NCI-H226 (cell line): ENCODE data around the gene JAGN1.
A peak's percentile ranks its signal among the peaks of the same experiment; 100 is the strongest.
"Not testable (repeated sequence)": the region's sequence is repeated elsewhere in the genome, so short reads cannot be mapped to it uniquely, and the experiment has no call there.

Source experiments
- DNase-seq: peaks from one replicate; pipeline ENCODE4 v3.0.0-alpha.2; 2015

The JAGN1 gene

DNA sequence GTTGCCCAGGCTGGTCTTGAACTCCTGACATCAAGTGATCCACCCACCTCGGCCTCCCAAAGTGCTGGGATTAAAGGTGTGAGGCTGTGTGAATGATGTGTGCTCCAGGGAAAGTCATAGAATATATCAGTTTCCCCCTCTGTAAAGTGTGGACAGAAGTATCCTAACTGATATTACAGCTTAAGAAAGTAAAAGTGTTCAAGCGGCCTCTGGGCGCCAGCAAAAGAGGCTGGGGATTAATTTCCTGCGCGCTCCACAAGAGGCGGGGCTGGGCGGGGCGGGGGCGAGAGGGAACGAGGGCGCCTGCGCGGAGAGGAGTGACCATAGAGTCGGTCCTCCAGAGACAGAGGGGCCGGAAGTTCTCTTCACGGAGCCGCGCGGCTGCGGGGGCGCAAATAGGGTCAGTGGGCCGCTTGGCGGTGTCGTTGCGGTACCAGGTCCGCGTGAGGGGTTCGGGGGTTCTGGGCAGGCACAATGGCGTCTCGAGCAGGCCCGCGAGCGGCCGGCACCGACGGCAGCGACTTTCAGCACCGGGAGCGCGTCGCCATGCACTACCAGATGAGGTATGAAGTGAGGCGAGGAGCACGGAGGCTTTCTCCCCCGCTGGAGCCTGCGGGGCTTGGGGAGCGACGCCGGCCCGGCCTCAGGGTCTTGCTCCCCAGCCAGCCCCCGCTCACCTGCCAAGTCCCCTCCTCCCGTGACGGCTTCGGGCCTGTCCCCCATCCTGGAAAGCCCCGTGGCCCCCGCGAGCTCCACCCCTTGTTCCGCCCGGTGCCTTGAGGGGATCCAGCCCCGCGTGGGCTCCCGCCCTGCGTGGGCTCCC, at the start of gene JAGN1:
JAGN1 (plus strand) TSS at position 362 of the 823 bp plus-strand sequence; CDS start at position 475, 113 bp downstream.
- peak; percentile 73 for DNase-seq

DNA sequence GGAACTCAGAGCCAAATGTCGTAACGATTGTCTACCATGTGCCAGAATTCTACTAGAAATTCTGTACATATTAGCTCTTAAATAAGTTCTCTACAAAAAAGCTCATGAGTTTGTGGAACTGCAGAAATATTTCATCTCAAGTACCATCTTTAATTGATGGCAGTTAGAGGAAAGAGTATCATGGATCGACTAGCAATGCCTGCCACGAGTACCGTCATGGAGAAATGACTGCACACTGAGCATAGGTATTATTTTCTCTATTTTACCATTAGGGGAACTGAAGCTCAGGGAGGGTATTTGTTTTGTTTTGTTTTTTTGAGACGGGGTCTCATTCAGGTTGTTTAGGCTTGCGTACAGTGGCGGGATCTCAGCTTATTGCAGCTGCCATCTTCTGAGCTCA, 49.4 kb upstream of the JAGN1 start:
- DNase-seq: no peak

DNA sequence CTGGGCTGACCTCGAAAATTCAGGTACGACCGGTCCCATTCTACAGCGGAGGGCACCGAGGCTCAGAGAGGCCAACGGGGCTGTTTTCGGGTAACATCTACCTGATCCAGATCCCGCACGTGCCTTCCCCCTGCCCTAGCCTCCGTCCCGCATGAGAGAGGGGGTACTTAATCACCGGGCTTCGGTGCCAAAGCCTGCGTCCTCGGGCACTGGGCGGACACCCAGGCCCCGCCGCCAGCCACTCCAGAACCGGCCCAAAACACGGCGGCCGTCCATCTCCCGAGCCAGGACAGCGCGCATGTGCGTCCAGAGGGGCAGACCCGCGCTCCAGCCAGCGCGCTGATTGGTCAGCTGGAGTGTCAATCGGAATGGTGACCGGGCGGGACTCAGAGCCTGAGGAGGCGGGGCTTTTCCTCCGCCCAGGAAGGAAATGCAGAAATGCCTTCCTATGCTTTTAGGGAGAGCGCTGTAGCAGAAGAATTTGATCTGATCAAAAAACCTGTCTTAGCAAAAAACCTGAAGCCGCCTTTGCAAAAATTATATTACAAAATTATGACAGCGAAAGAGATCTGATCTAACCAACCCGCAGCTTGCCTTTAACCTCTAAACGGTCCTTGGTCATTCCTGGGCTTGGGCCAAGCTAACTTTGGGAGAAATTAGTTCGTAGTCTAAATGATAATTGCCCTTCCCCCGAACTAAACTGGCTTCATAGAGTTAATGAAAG, 46.5 kb upstream of the JAGN1 start, which contains the start of gene RPUSD3:
RPUSD3 (minus strand) TSS at position 294 of the 724 bp plus-strand sequence; CDS start at position 276, 18 bp downstream.
- peak; percentile 83 for DNase-seq

DNA sequence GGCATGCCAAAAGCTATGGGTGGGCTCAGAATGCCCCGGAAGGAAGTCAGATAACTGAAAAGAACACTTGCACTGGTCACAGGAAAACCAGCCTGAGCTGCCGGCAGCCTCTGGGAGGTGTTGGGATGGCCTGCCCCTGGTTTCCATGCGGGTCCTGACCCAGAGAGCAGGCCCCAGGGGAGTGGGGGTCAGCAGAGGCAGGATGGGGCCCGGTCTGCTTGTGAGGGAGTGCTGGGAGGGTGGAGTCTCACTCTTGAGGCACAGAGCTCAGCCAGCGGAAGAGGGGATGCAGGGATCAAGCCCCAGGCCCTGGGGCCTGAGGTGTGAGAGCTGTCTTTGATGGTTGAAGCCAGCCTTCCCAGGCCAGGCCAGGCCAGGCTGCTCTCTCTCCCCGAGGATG, 44.2 kb upstream of the JAGN1 start:
- DNase-seq: no peak

DNA sequence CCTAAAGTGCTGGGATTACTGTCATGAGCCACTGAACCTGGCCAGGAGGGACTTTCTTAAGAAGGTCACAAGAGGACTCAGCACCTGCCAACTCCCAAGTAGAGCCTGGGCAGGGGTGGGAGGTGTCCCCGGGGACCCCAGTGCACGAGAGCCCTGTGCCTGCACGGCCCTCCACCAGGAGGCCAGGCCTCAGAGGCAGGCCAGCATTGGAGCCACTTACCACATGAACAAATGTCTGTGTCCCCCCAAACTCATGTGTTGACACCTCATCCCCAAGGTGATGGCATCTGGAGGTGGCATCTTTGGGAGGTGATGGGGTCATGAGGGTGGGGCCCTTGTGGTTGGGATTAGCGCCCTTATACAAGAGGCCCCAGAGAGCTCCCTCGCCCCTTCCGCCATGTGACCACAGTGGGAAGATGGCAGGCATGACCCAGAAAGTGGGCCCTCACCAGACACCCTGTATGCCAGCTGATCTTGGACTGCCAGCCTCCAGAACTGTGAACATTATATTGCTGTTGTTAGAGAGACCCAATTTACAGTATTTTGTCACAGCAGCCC, 43.4 kb upstream of the JAGN1 start:
- no peak for DNase-seq

DNA sequence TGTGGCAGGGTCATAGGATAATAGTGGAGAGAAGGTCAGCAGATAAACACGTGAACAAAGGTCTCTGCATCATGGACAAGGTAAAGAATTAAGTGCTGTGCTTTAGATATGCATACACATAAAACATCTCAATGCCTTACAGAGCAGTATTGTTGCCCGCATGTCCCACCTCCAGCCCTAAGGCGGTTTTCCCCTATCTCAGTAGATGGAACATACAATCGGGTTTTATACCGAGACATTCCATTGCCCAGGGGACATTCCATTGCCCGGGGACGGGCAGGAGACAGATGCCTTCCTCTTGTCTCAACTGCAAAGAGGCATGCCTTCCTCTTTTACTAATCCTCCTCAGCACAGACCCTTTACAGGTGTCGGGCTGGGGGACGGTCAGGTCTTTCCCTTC, 42.5 kb upstream of the JAGN1 start:
- DNase-seq: not testable (repeated sequence)

DNA sequence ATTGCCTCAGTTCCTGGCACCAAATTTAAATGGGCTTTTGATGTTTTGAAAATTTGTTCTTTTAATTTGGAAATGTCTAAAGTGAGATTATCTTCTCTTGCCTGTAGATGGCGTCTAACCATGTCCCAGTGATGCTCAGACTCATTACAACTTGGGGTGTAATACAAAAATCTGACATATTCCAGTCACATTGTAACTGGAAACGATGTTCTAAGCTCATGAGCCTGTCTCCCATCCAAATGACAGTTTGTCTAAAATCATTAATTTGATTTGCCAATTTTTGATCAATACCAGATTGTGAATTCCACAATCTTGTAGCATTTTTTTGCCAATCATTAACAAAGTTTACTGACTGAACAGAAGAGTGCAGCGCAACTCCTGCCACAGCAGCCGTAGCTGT, 41.5 kb upstream of the JAGN1 start:
- not testable (repeated sequence) for DNase-seq

DNA sequence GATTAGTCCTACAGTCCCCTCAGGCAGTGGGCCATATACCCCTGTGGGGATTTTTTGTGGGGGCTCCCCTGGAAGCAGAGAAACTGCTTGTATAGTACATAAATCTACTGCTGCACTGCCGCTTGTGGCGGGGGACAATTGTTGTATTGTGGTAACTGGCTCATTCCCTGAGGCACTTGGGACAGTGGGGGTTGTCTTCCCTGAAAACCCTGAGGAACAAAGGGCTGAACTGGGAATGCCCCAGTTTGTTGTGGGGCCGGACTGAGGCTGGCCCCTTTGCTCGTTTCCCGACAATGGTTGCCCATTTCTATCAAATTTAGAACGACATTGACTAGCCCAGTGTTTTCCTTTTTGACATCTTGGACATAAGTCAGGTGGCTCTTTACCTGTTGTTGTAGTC, 39.0 kb upstream of the JAGN1 start:
- DNase-seq: not testable (repeated sequence)

DNA sequence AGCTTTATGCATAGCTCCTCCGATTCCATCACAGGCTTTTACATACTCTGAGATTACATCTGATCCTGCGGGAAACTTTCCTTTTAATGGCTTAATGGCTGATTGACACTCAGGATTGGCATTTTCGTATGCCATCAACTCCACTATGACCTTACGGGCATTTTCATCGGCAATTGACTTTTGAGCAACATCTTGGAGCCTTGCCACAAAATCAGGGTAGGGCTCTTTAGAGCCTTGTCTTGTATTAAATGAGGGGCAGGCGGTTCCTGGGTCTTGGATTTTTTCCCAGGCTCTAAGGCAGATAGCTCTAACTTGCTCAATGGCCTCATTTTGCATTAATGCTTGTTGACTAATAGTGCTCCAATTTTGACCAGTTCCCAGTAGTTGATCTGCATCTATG, 38.5 kb upstream of the JAGN1 start:
- not testable (repeated sequence) for DNase-seq

DNA sequence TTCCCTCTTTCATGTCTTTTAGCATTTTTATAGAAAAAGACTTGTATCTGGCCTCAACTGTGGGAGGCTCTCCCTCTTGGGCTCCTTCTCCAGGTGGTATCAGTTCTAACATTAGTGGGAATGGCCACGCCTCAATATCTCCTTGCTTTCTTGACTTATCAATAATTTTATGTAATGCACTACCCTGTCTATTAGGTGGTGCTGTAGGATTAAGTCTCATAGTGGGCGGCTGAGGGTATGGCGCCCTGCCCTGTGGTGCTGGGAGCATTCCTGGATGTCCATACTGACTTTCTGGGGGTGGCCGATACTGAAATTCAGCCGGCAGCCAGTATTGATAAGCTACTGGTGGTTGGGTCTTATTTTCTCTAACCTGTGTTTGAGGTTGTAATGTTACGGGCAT, 37.9 kb upstream of the JAGN1 start:
- no peak for DNase-seq

DNA sequence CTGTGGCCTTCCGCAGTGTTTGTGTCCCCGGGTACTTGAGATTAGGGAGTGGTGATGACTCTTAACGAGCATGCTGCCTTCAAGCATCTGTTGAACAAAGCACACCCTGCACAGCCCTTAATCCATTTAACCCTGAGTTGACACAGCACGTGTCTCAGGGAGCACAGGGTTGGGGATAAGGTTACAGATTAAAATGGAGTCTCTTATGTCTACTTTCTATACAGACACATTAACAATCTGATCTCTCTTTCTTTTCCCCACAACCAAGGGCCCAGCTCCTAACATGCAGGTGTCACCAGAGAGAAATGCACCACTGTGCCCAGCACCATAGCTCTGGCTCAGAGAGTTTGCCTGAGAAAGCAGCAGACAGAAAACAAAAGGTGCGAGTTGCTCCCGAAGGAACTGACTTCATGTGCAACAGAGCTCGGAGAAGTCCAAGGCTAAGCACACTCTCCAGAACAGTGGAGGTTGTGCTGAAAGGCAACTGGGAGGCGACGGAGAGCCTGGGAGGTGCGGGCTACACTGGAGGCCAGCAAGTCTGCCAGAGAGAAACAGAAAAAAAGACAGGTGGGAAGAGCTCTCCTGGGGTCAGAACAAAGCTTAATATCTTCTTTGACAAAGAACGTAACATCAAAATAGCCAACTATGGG, 36.0 kb upstream of the JAGN1 start:
- not testable (repeated sequence) for DNase-seq

DNA sequence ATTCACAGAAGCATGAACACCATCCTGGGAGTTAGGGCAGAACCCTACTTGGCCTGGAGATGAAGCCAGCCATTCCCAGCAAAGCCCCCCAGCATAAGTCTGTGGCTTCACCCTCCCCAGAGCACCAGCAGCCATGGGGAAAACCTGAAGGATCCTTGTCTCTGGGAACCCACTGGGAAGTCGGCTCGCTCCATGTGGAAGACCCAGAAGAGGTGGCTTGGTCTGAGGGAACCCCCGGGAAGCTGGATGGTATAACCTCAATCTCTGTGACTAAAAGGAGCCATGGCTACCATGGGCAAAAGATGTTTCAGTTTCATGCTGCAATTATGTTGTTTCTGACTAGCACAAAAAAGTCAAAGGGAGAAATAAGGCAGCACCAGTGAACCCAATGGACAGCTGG, 34.8 kb upstream of the JAGN1 start:
- no peak for DNase-seq

DNA sequence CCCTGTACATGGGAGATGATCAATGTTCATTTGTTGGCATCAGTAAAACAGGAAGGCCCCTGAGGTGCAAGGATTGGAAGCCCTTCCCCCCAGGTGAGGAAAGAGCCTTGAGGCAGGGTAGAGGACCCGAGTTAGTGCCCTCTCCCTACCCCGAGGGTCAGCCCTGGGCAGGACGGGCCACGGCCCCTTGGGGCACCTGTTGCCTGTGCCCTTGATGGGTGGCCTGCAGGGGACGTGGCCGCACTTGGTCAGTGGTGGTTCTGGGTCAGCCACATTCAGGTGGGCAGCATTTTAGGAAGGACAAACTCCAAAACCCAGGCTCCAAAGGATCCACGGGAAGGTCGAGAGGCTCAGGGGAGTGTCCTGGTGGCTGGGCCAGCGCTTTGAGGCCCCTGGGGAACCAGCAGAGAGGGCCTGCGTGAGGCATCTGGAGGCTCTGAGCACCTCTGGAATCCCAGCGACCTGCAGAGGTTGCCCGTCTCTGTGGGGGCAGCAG, 30.8 kb upstream of the JAGN1 start:
- no peak for DNase-seq

DNA sequence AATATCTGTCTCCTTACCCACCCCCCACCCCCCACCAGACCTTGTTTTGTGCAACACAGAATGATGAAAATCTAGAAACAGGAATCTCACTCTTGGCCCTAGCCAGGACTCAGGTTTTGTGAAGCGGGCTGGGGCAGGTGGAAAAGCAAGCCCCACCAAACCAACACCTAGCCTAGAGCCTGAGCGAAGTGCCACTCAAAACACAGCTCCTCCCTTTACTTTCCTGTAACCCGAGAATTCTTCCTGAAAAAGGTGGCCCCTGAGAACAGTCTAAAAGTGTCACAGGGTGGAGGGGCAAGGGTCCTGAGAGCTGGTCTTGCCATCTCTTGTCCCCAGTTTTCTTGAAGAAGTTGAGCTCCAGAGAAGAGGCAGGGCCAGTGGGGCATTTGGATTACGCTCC, 29.2 kb upstream of the JAGN1 start:
- DNase-seq: no peak

DNA sequence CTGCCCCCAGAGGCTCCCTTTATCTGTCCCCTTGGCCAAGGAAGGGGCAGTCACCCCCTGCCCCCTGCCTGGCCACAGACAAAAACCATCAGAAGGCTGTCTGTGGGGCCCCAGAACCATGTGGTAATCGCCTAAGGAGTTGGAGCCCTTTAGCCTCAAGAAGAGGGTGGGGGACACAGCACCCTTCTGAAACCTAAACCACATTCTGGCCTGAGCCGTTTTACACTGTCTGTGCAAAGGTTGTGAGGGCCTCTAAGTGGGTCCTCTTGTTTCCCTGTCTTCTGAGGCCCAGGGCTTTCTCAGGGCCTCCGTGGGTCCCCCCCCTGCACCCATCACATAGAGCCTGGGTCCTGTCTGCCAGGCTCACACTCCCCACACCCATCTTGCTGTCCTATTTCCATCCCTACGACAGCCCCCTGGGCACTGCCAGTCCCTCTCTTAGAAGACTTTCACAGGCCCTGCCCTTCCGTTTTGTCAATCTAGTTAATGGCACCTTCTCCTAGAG, 28.7 kb upstream of the JAGN1 start:
- no peak for DNase-seq

DNA sequence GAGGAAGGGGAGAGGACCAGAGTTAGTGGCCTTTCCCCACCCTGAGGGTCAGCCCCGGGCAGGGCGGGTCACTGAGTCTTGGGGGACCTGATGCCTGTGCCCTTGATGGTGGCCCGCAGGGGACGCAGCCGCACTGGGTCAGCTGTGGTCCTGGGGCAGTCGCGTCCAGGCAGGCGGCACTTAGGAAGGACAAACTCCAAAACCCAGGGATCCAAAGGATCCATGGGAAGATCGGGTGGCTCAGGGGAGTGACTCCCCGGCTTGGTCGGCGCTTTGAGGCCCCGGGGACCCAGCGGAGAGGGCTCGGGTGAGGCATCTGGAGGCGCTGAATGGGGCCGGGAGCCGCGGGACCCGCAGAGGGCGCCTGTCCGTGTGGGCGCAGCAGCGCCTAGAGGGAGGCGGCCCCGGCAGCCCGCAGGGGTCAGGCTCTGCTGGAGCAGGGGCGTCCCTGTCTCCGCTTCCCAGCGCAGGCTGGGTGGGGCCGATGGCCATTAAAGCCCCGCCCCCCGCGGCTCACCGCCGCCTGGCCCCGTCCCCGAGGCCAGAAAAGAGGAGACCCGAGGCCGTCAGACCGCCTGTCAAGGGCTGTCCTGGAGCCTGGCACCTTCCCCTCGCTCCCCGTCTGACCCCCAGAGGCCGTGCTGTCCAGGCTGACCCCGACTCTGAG, 27.9 kb upstream of the JAGN1 start:
- no peak for DNase-seq

DNA sequence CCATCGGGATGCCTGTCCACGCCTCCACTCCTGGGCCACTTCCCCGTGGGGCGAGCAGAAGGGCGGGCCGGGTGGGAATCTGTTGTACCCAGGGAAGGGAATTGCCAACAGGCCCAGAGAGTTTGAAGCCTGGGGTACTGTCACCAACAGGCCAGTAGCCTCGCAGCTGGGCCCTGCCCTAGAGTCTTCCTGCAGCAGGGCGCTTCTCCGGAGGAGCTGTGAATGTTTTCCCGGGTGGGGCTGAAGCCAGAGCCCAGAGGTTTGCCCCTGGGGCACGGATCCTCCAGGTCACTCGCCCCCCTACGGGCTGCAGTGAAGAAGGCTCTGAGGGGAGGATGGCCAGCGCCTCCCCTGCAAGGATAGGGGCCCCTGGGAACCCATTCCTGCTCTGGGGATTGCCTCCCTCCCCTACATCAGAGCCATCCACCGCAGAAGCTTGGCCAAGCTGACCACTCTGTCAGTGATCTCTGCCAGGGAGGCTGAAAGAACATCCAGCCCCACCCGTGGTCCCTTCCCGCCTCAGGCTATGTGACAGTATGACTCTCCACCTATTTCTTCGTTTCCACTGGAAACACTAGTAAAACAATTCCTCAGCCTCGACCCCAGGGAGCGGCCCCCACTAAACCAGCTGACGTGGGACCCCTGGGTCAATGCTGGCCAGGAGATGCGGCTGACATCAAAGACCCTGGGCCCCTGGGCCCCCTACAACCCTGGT, 27.2 kb upstream of the JAGN1 start:
- no peak for DNase-seq

DNA sequence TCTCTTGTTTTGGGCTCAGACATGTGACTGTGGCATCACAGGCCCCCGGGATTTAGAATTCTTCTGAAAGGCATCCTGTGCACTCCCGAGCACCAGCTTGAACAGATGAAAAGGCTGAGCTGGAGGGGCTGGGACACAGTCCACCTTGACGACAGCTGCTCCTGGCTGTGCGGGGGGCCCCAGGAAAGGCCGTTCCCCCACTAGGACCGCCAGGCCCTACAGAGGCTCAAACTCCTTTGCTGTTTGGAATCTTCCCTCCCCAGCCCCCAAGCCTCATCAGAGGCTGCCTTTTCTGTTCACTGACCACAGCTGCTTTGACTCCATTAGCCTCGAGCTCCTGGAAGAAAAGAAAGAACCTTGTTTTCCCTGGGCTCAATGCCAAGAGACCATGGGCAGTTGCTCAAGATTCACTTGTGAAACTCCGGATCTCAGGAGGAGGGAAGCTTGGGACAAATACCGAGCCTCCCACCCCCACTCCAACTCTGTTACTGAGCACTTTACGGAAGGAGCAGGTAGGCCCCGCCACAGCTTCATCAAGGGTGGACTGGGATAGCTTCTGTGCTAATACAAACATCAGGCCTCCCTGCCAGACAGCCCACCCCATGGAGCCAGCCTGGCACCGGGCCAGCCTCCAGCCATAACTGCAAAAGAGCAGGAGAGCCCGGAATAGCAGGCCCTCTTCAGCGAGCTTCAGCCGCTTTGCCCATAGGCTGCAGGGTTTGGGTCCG, 26.0 kb upstream of the JAGN1 start:
- peak; percentile 71 for DNase-seq

DNA sequence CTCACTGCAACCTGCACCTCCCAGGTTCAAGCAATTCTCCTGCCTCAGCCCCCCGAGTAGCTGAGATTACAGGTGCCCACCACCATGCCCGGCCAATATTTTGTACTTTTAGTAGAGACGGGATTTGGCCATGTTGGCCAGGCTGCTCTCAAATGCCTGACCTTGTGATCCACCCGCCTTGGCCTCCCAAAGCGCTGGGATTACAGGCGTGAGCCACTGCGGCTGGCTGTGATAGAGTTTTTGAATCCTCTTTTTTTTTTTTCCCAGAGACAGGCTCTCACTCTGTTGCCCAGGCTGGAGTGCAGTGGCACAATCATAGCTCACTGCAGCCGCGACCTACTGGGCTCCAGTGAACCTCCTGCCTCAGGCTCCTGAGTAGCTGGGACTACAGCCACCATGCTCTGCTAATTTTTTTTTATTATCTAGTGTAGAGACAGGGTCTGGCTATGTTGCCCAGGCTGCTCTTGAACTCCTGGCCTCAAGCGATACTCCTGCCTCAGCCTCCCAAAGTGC, 25.2 kb upstream of the JAGN1 start:
- DNase-seq: not testable (repeated sequence)

DNA sequence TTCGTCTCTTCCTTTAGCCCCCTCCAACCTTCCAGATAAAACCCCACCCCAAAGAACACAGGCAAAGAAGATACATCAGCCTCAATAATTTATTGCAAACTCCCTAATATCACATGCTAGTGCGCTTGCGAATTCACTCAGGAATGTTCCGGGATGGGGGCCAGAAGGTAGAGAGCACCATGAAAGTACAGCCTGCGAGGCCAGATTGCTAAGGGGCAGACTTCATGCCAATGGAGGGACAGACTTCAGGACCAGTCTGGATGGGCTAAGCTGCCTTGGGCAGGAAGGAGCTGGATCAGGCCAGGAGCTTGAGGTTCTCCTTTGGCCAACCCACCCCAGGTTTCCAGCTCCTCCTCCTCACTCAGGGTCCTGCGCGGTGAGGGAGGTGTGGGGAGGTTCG, 23.8 kb upstream of the JAGN1 start:
- peak; percentile 7 for DNase-seq

DNA sequence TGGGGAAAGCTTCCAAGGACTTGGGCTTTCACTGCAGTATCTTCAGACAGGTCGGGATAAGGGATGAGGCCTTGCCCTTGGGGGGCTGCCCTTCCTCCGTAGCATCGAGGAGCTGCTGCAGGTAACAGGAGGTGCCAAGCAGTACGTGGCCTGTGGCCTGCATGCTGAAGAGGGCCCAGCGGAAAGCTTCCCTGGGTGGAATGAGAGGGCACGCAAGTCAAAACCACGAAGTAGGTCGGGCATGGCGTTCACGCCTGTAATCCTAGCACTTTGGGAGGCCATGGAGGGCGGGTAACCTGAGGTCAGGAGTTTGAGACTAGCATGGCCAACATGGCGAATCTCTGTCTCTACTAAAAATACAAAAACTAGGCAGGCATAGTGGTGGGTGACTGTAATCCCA, 23.3 kb upstream of the JAGN1 start:
- no peak for DNase-seq
